ENCODE measurements around the gene MED12L.

MED12L gene

DNA sequence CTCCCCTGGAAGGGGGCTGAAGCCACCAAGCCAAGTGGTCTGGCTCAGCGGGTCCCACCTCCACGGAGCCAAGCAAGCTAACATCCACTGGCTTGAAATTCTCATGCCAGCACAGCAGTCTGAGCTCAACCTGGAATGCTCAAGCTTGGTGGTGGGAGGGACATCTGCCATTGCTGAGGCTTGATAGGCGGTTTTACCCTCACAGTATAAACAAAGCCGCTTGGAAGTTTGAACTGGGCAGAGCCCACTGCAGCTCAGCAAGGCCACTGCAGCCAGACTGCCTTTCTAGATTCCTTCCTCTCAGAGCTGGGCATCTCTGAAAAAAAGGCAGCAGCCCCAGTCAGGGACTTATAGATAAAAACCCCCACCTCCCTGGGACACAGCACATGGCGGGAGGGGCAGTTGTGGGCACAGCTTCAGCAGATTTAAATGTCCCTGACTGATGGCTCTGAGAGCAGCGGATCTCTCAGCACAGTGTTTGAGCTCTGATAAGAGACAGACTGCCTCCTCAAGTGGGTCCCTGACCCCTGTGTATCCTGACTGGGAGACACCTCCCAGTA, 398.6 kb downstream of the MED12L start:
- no peaks in the 10 kb centered on the region for H3K4me1 ChIP-seq (ENCODE audit: low read length)
- H3K27me3 ChIP-seq (replicated peaks; ENCODE audit: insufficient read depth, low read length), result no peaks in the 10 kb centered on the region
- no peaks in the 10 kb centered on the region for H3K9me2 ChIP-seq (replicated peaks; ENCODE audit: insufficient read depth, low read length)
- no peaks in the 10 kb centered on the region for H3K36me3 ChIP-seq (replicated peaks; ENCODE audit: insufficient read depth, low read length)
- no peaks in the 10 kb centered on the region for H3K79me2 ChIP-seq (ENCODE audit: low read length)
- H3K9me3 ChIP-seq (replicated peaks; ENCODE audit: insufficient read depth, low read length), result no peaks in the 10 kb centered on the region
- no peak overlapping the region for H3K9ac ChIP-seq (ENCODE audit: low read length)
- H3F3A ChIP-seq (ENCODE audit: insufficient read depth, low read length), result no peaks in the 10 kb centered on the region
- no peak overlapping the region for H2AFZ ChIP-seq (ENCODE audit: low read length)
- H3K4me3 ChIP-seq (ENCODE audit: low read length), result no peak overlapping the region
- H4K20me1 ChIP-seq (ENCODE audit: insufficient read depth, low read length), result no peaks in the 10 kb centered on the region
- no peak overlapping the region for H3K27ac ChIP-seq (ENCODE audit: low read length)
- TF ChIP-seq, protein P1, sequence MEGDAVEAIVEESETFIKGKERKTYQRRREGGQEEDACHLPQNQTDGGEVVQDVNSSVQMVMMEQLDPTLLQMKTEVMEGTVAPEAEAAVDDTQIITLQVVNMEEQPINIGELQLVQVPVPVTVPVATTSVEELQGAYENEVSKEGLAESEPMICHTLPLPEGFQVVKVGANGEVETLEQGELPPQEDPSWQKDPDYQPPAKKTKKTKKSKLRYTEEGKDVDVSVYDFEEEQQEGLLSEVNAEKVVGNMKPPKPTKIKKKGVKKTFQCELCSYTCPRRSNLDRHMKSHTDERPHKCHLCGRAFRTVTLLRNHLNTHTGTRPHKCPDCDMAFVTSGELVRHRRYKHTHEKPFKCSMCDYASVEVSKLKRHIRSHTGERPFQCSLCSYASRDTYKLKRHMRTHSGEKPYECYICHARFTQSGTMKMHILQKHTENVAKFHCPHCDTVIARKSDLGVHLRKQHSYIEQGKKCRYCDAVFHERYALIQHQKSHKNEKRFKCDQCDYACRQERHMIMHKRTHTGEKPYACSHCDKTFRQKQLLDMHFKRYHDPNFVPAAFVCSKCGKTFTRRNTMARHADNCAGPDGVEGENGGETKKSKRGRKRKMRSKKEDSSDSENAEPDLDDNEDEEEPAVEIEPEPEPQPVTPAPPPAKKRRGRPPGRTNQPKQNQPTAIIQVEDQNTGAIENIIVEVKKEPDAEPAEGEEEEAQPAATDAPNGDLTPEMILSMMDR (IDR thresholded peaks at IDR 0.05; ENCODE audit: low read length), result no peak
- TF ChIP-seq EZH2phosphoT487 (IDR thresholded peaks at IDR 0.05; ENCODE audit: low read length) (no peak), EZH2 (optimal IDR thresholded peaks at IDR 0.05; ENCODE audit: low read depth, low read length) (no peak)
- H3K4me2 ChIP-seq (ENCODE audit: low read depth, low read length), result no peak overlapping the region
- DNase-seq, result no peak
